GM12878 (cell line): ENCODE results near the gene OLFM2. TPM values are rescaled to one million over a fixed set of nuclear protein-coding genes. Genes with fewer than 3 reads are reported as not detected.
A peak's percentile ranks its signal among the peaks of the same experiment; 100 is the strongest.

Experiments used
- ATAC-seq: fragments of 200-7000 bp; cut with Tn5 transposase; 3 replicates; pipeline ENCODE4 v1.9.1; 2020; ENCODE audit warnings: mild to moderate bottlenecking, moderate library complexity
- BruUV-seq: library from RNA; stranded (reverse); fragments of 400-500 nt; replicated peaks from 2 replicates; lab custom pipeline; 2021; lab: Mats Ljungman, UMichigan
- CTCF ChIA-PET: fragments of 300-600 bp; sonication (Branson Sonifier 250); formaldehyde crosslinking; extraction: SDS; loops from one replicate; lab custom pipeline; 2021; ENCODE audit warnings: inconsistent platforms; lab: Yijun Ruan, JAX
- POLR2A ChIA-PET: fragments of 350-600 bp; formaldehyde crosslinking; extraction: SDS; loops from one replicate; lab custom pipeline; 2021; ENCODE audit warnings: inconsistent platforms; lab: Charles Lee
- RAD21 ChIA-PET: fragments of 300-600 bp; sonication (Branson Sonifier 250); formaldehyde crosslinking; loops from one replicate; lab custom pipeline; 2023; ENCODE audit warnings: antibody characterized with exemption; ENCODE audit not compliant: unreplicated experiment; lab: Charles Lee
- SMC1A ChIA-PET: fragments of 300-600 bp; sonication (Branson Sonifier 250); formaldehyde crosslinking; loops from one replicate; lab custom pipeline; 2023; ENCODE audit not compliant: unreplicated experiment, uncharacterized antibody; lab: Charles Lee
- DNase-seq: peaks from one replicate; pipeline ENCODE4 v3.0.0-alpha.2; 2011; ENCODE audit warnings: low read depth, low spot score
- FAIRE-seq: peaks from 3 replicates; lab custom pipeline; 2011; peaks lifted over from hg19 to GRCh38; lab: Jason Lieb, UNC
- H2AFZ ChIP-seq: 2 replicates; pipeline ENCODE4 v1.6.0; 2011; ENCODE audit warnings: low read depth, low read length, control low read depth; ENCODE audit not compliant: control insufficient read depth
- H3K27ac ChIP-seq: 2 replicates; pipeline ENCODE4 v1.5.1; 2011; ENCODE audit warnings: control low read depth; ENCODE audit not compliant: control insufficient read depth, insufficient read depth
- H3K27me3 ChIP-seq, 2 experiments: replicated peaks in 1 of 2; 2 replicates each; pipeline versions ENCODE4 v1.6.0 to v1.6.1; 2011; ENCODE audit warnings: low read length in 1 of 2; ENCODE audit not compliant: control insufficient read depth in 2 of 2, insufficient read depth in 2 of 2
- H3K36me3 ChIP-seq, 2 experiments: 2 replicates each; pipeline ENCODE4 v1.5.1; 2011; ENCODE audit warnings: low read length in 1 of 2; ENCODE audit not compliant: control insufficient read depth in 2 of 2, insufficient read depth in 2 of 2
- H3K4me1 ChIP-seq: 2 replicates; pipeline ENCODE4 v1.6.1; 2011; ENCODE audit warnings: mild to moderate bottlenecking, low read length, moderate library complexity, mixed read lengths; ENCODE audit not compliant: control insufficient read depth, insufficient read depth
- H3K4me2 ChIP-seq: 2 replicates; pipeline ENCODE4 v1.6.0; 2011; ENCODE audit warnings: control low read depth; ENCODE audit not compliant: control insufficient read depth, insufficient read depth
- H3K4me3 ChIP-seq: fragments of 200-600 bp; sonication (generic); 2 replicates; pipeline ENCODE4 v1.5.1; 2016
- H3K79me2 ChIP-seq: 2 replicates; pipeline ENCODE4 v1.6.0; 2011; ENCODE audit warnings: low read length; ENCODE audit not compliant: control insufficient read depth, insufficient read depth
- H3K9ac ChIP-seq: 2 replicates; pipeline ENCODE4 v1.8.0; 2011; ENCODE audit warnings: low read length, control low read depth, mixed read lengths; ENCODE audit not compliant: control insufficient read depth, insufficient read depth
- H3K9me3 ChIP-seq: replicated peaks from 3 replicates; pipeline ENCODE4 v1.5.1; 2011; ENCODE audit warnings: mild to moderate bottlenecking, low read length; ENCODE audit not compliant: control insufficient read depth, insufficient read depth
- H4K20me1 ChIP-seq: 2 replicates; pipeline ENCODE4 v1.6.0; 2011; ENCODE audit not compliant: control insufficient read depth, insufficient read depth
- BACH1 ChIP-seq: fragments of 450-650 bp; IDR thresholded peaks from 2 replicates; pipeline ENCODE4 v1.6.1; 2017; ENCODE audit warnings: mild to moderate bottlenecking, borderline replicate concordance
- ETV6 ChIP-seq, 2 experiments: fragments of 450-650 bp in 1 of 2; IDR thresholded peaks in 1 of 2; conservative IDR thresholded peaks in 1 of 2; 2 replicates each; pipeline ENCODE4 v1.6.1; 2014; ENCODE audit warnings: antibody characterized with exemption in 1 of 2, borderline replicate concordance in 1 of 2, low read depth in 1 of 2, mild to moderate bottlenecking in 1 of 2, moderate library complexity in 1 of 2
- NFIC ChIP-seq: IDR thresholded peaks from 2 replicates; pipeline ENCODE4 v1.6.1; 2012; ENCODE audit warnings: low read depth, mild to moderate bottlenecking, inconsistent platforms, low read length, moderate library complexity
- SMC3 ChIP-seq: IDR thresholded peaks from 2 replicates; pipeline ENCODE4 v1.6.1; 2011; ENCODE audit warnings: low read length, improper control_type of control experiment, borderline replicate concordance
- SPI1 ChIP-seq: IDR thresholded peaks from 2 replicates; pipeline ENCODE4 v1.6.1; 2011; ENCODE audit warnings: low read depth, mild to moderate bottlenecking, low read length, moderate library complexity, borderline replicate concordance; ENCODE audit not compliant: insufficient read depth
- TCF12 ChIP-seq: IDR thresholded peaks from 2 replicates; pipeline ENCODE4 v1.6.1; 2011; ENCODE audit warnings: low read depth, mild to moderate bottlenecking, low read length
- ZNF207 ChIP-seq: fragments of 450-650 bp; IDR thresholded peaks from 2 replicates; pipeline ENCODE4 v1.6.1; 2014; ENCODE audit warnings: antibody characterized with exemption, mild to moderate bottlenecking, borderline replicate concordance
- ZNF384 ChIP-seq: IDR thresholded peaks from 2 replicates; pipeline ENCODE4 v1.6.1; 2012; ENCODE audit warnings: low read depth, mild to moderate bottlenecking, low read length, improper control_type of control experiment, borderline replicate concordance
- WGBS: methylation state at CpG from one replicate; pipeline ENCODE4 v1.1.6; 2016; ENCODE audit warnings: low lambda C conversion rate; ENCODE audit not compliant: insufficient replicate concordance, insufficient coverage; ENCODE audit errors: missing lambda C conversion rate; 5-methylcytosine and 5-hydroxymethylcytosine counted together
- in situ Hi-C: fragments of 300-500 bp; cut with MboI; formaldehyde crosslinking; loops from 9 replicates; pipeline ENCODE4 v1.14.3; 2018; ENCODE audit warnings: mixed read lengths
- intact Hi-C: fragments of 100-400 bp; cut with micrococcal nuclease; formaldehyde crosslinking; loops from one replicate; pipeline ENCODE4 v1.14.2; 2022; ENCODE audit not compliant: unreplicated experiment
- polyA plus RNA-seq, 11 experiments: library from polyadenylated mRNA; depleted of rRNA in 4 of 11; unstranded in 6 of 11; stranded (reverse) in 5 of 11; fragments of >200 nt; fragmentation: Nextera tagmentation in 4 of 11; fragmentation: Illumina TruSeq in 1 of 11; extraction: Ambion mirVana in 4 of 11; extraction: Trizol in 1 of 11; gene quantifications; 1 replicate in 1 of 11; 2 replicates in 10 of 11; pipeline versions ENCODE4 v1.2.1 to v1.2.3, GENCODE V29; 2011 to 2016; ENCODE audit warnings: inconsistent platforms in 2 of 11, missing spikeins in 2 of 11, low read depth in 1 of 11
- total RNA-seq, 4 experiments: library from RNA; depleted of rRNA in 3 of 4; stranded (reverse); fragments of >200 nt in 3 of 4; fragmentation: Illumina TruSeq in 1 of 4; extraction: Trizol in 1 of 4; gene quantifications; 2 replicates each; pipeline versions ENCODE4 v1.2.1 to v1.2.3, GENCODE V29; 2013 to 2021
- TF ChIP-seq, protein P1 (sequence below): fragments of 450-650 bp; IDR thresholded peaks from 2 replicates; pipeline ENCODE4 v1.6.1; 2017; ENCODE audit warnings: low read depth, mild to moderate bottlenecking, moderate library complexity

OLFM2 gene
- total and polyA plus RNA-seq, 10 of the 15 experiments (the other 5 are each of a cell fraction or from before 2014, with no cell fraction given) = 0.07 to 3.5 (median 0.27) TPM; not detected in 5

GRCh38 chr19:9877780-9878510 is 58.4 kb downstream of the OLFM2 start:
- FAIRE-seq = no peak
- SMC1A ChIA-PET = no interaction called here

DNA sequence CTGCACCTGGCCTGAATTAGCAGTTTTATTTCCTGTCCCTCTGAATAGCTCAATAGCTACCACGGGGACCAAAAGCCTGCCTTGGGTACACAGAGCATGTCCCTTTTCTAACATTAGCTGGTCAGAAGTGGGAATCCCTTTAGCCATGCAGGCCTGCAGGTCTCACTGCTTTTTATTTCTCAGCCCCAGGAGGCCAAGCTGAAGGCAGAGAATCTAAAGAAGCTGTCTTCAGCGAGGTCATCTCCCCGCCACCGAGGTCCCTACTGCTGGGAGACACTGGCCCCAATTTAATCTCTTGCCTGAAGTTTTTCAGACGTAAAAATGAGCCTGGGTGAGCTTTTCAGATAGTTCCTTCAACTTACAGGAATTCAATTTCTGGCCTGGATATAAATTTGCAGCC is 60.5 kb downstream of the OLFM2 start:
- no TSS peak for BruUV-seq
- Histone ChIP-seq H3K79me2 (no peaks in the 10 kb centered on the region), H3K9me3 (no peaks in the 10 kb centered on the region), H4K20me1 (no peaks in the 10 kb centered on the region), H2AFZ (no peak overlapping the region), H3K36me3 (no peaks in the 10 kb centered on the region), H3K4me2 (no peak overlapping the region), H3K27ac (no peak overlapping the region), H3K4me3 (no peak overlapping the region), H3K27me3 (no peaks in the 10 kb centered on the region; a peak in 1 of 4 replicates), H3K4me1 (peaks cover 3% of the 10 kb centered on the region; the same call in 1 of the 2 replicates), H3K9ac (no peak overlapping the region)
- ATAC-seq (no peak), FAIRE-seq (no peak), DNase-seq (no peak)
- ChIA-PET RAD21 (interaction anchor here (0.6 kb wide), 1 partner anchor 74 kb away, joined by 3 read pairs; no protein-coding TSS in a partner anchor), SMC1A (no interaction called here), POLR2A (no interaction called here), CTCF (no interaction called here)
- TF ChIP-seq ETV6 (conservative IDR thresholded peaks at IDR 0.05 in 1 of 2, IDR thresholded peaks at IDR 0.05 in 1 of 2; ENCODE audit: borderline replicate concordance in 1 of 2, low read depth in 1 of 2) (no peak), BACH1 (no peak), ZNF207 (no peak), TCF12 (no peak)
- TF ChIP-seq, protein P1, sequence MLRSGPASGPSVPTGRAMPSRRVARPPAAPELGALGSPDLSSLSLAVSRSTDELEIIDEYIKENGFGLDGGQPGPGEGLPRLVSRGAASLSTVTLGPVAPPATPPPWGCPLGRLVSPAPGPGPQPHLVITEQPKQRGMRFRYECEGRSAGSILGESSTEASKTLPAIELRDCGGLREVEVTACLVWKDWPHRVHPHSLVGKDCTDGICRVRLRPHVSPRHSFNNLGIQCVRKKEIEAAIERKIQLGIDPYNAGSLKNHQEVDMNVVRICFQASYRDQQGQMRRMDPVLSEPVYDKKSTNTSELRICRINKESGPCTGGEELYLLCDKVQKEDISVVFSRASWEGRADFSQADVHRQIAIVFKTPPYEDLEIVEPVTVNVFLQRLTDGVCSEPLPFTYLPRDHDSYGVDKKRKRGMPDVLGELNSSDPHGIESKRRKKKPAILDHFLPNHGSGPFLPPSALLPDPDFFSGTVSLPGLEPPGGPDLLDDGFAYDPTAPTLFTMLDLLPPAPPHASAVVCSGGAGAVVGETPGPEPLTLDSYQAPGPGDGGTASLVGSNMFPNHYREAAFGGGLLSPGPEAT = no peak
- WGBS = 17% methylated on average over 5 of the region's 5 CpGs
- in situ Hi-C loops = no loop called here
- intact Hi-C loops = no loop called here

More at GRCh38 chr19:9877780-9878510, 58.4 kb downstream of the OLFM2 start:
- ChIA-PET CTCF (interaction anchor here (0.7 kb wide), 1 partner anchor 818 kb away, joined by 3 read pairs; no protein-coding TSS in a partner anchor), POLR2A (interaction anchor here (0.6 kb wide), 1 partner anchor 178 kb away, joined by 7 read pairs; no protein-coding TSS in a partner anchor), RAD21 (interaction anchor here (0.6 kb wide), 1 partner anchor 1540 kb away, joined by 3 read pairs; no protein-coding TSS in a partner anchor)
- ATAC-seq = 0 out of 3 replicates have a peak, but pooled peaks have one; percentile 20
- peaks cover 3% of the 10 kb centered on the region; the same call in 1 of the 2 replicates for H3K4me1 ChIP-seq
- no peaks in the 10 kb centered on the region for H4K20me1 ChIP-seq
- no peaks in the 10 kb centered on the region for H3K36me3 ChIP-seq
- H3K9ac ChIP-seq = no peak overlapping the region
- no peaks in the 10 kb centered on the region for H3K79me2 ChIP-seq
- DNase-seq = no peak
- H3K9me3 ChIP-seq = no peaks in the 10 kb centered on the region
- H3K4me2 ChIP-seq = peak overlapping the region; percentile 18; the same call in 1 of the 2 replicates
- H2AFZ ChIP-seq = peak overlapping the region; percentile 46; the same call in 1 of the 2 replicates
- no peak overlapping the region for H3K4me3 ChIP-seq
- TF ChIP-seq SMC3 = no peak
- TF ChIP-seq ZNF384 = peak; percentile 57; the same call in 1 of the 2 replicates
- peak; percentile 21; the same call in 1 of the 2 replicates for TF ChIP-seq SPI1
- TF ChIP-seq NFIC = no peak
- H3K27me3 ChIP-seq = no peaks in the 10 kb centered on the region; a peak in 1 of 4 replicates
- 68% methylated on average over 10 of the region's 10 CpGs for WGBS
- H3K27ac ChIP-seq = no peak overlapping the region
- no TSS peak for BruUV-seq
- intact Hi-C loops (no loop called here), in situ Hi-C loops (no loop called here)
